ENCODE data around the gene SCN4B. TPM values are rescaled to one million over a fixed set of nuclear protein-coding genes. Genes with fewer than 3 reads are reported as not detected.
"Not testable (repeated sequence)": the region's sequence is repeated elsewhere in the genome, so short reads cannot be mapped to it uniquely, and the experiment has no call there.

The SCN4B gene
- total RNA-seq, 1 donor from 2014 or later: 0.89 TPM

DNA sequence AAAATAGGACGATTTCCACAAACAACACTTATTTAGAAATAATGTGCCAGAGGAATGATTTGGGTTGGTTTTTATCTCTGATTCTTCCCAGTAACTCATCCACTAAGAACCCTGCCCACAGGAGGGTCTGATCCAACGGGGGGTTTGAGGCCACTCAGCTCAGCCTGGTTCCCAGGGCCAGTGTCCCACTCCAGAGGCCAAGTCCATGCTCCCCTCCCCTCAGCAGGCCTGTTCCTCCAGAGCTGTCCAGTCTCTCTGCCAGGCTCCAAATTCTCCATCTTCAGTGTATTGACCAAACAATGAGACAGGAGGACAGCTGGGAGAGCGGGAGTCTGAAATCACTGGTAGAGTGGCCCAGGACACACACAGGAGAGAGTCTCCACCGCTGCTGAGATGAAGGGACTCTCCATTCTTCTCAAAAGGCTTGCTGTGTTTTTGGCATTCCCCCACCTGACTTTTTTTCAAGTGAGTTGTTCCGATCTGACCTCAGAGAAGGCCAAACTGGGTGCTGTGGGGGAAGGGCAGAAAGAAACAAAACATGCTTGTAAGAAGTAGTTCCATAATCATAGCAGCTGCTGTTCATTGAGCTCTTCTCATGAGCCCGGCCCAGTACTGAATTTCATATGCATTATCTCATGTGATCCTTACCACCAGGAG lies 41.4 kb upstream of the SCN4B start:
- H3K27me3 Mint-ChIP-seq (ENCODE audit: low read depth, unreplicated experiment): peaks cover 5% of the 10 kb centered on the region
- H3K27ac Mint-ChIP-seq (ENCODE audit: unreplicated experiment): no peak overlapping the region
- no peak for TF ChIP-seq EZH2 (IDR thresholded peaks at IDR 0.05; ENCODE audit: insufficient read depth, low read length)
- TF ChIP-seq, protein P1, sequence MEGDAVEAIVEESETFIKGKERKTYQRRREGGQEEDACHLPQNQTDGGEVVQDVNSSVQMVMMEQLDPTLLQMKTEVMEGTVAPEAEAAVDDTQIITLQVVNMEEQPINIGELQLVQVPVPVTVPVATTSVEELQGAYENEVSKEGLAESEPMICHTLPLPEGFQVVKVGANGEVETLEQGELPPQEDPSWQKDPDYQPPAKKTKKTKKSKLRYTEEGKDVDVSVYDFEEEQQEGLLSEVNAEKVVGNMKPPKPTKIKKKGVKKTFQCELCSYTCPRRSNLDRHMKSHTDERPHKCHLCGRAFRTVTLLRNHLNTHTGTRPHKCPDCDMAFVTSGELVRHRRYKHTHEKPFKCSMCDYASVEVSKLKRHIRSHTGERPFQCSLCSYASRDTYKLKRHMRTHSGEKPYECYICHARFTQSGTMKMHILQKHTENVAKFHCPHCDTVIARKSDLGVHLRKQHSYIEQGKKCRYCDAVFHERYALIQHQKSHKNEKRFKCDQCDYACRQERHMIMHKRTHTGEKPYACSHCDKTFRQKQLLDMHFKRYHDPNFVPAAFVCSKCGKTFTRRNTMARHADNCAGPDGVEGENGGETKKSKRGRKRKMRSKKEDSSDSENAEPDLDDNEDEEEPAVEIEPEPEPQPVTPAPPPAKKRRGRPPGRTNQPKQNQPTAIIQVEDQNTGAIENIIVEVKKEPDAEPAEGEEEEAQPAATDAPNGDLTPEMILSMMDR (IDR thresholded peaks at IDR 0.05; ENCODE audit: insufficient read depth, low read depth, low read length): no peak
- Histone ChIP-seq H3K4me3 (ENCODE audit: insufficient read depth, low read depth, low read length) (no peak overlapping the region), H3K9me3 (ENCODE audit: insufficient read depth, low read depth, low read length) (no peaks in the 10 kb centered on the region), H3K4me1 (ENCODE audit: insufficient read depth, low read length) (no peaks in the 10 kb centered on the region), H3K27ac (ENCODE audit: low read depth, low read length) (no peak overlapping the region), H3K27me3 (ENCODE audit: insufficient read depth, low read length) (no peaks in the 10 kb centered on the region), H3K4me2 (ENCODE audit: low read length) (no peak overlapping the region), H3K36me3 (ENCODE audit: insufficient read depth, low read length) (no peaks in the 10 kb centered on the region), H4K20me1 (ENCODE audit: insufficient read depth, low read length) (no peaks in the 10 kb centered on the region), H3K9ac (ENCODE audit: low read length) (no peak overlapping the region), H3K79me2 (ENCODE audit: insufficient read depth, low read length) (no peaks in the 10 kb centered on the region), H2AFZ (ENCODE audit: low read depth, low read length) (no peak overlapping the region)
- no peak for DNase-seq (ENCODE audit: low read depth)
- no peak overlapping the region for H3K4me3 Mint-ChIP-seq (ENCODE audit: unreplicated experiment)
- FAIRE-seq: no peak
- H3K9me3 Mint-ChIP-seq (ENCODE audit: unreplicated experiment): peaks cover 3% of the 10 kb centered on the region
- H3K4me1 Mint-ChIP-seq (ENCODE audit: low read depth, unreplicated experiment): peaks cover 13% of the 10 kb centered on the region
- H3K36me3 Mint-ChIP-seq (ENCODE audit: low read depth, unreplicated experiment): no peaks in the 10 kb centered on the region

DNA sequence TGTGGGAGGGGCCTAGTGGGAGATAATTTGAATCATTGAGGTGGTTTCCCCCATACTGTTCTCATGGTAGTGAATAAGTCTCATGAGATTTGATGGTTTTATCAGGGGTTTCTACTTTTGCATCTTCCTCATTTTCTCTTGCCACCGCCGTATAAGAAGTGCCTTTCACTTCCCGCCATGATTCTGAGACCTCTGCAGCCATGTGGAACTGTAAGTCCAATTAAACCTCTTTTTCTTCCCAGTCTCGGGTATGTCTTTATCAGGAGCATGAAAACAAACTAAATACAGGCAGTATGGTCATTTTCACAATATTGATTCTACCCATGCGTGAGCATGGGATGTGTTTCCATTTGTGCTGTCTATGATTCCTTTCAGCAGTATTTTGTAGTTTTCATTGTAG lies 40.2 kb upstream of the SCN4B start:
- H3K4me2 ChIP-seq (ENCODE audit: low read length); H3K27ac Mint-ChIP-seq (ENCODE audit: unreplicated experiment); H2AFZ ChIP-seq (ENCODE audit: low read depth, low read length); H3K79me2 ChIP-seq (ENCODE audit: insufficient read depth, low read length); H3K36me3 ChIP-seq (ENCODE audit: insufficient read depth, low read length); H3K27ac ChIP-seq (ENCODE audit: low read depth, low read length); H3K27me3 Mint-ChIP-seq (ENCODE audit: low read depth, unreplicated experiment); H3K9me3 Mint-ChIP-seq (ENCODE audit: unreplicated experiment); H3K27me3 ChIP-seq (ENCODE audit: insufficient read depth, low read length); FAIRE-seq; H4K20me1 ChIP-seq (ENCODE audit: insufficient read depth, low read length); H3K9ac ChIP-seq (ENCODE audit: low read length); H3K36me3 Mint-ChIP-seq (ENCODE audit: low read depth, unreplicated experiment); H3K4me3 Mint-ChIP-seq (ENCODE audit: unreplicated experiment); H3K4me3 ChIP-seq (ENCODE audit: insufficient read depth, low read depth, low read length); H3K4me1 ChIP-seq (ENCODE audit: insufficient read depth, low read length); DNase-seq (ENCODE audit: low read depth); H3K9me3 ChIP-seq (ENCODE audit: insufficient read depth, low read depth, low read length): not testable (repeated sequence)
- peaks cover 13% of the 10 kb centered on the region for H3K4me1 Mint-ChIP-seq (ENCODE audit: low read depth, unreplicated experiment)

DNA sequence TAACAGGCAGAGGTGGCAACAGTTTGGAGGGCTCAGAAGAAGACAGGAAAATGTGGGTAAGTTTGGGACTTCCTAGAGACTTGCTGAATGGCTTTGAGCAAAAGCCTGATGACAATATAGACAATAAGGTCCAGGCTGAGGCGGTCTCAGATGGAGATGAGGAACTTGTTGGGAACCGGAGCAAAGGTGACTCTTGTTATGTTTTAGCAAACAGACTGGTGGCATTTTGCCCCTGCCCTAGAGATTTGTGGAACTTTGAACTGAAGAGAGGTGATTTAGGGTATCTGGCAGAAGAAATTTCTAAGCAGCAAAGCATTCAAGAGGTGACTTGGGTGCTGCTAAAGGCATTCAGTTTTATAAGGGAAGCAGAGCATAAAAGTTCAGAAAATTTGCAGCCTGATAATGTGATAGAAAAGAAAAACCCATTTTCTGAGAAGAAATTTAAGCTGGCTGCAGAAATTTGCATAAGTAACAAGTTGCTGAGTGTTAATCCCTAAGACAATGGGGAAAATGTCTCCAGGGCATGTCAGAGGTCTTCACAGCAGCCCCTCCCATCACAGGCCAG lies 38.4 kb upstream of the SCN4B start:
- not testable (repeated sequence) for H3K4me3 ChIP-seq (ENCODE audit: insufficient read depth, low read depth, low read length)

More for the DNA sequence above, 38.4 kb upstream of the SCN4B start:
- H3K4me1 Mint-ChIP-seq (ENCODE audit: low read depth, unreplicated experiment): peaks cover 16% of the 10 kb centered on the region
- not testable (repeated sequence) for H4K20me1 ChIP-seq (ENCODE audit: insufficient read depth, low read length); H3K27ac Mint-ChIP-seq (ENCODE audit: unreplicated experiment); H3K4me1 ChIP-seq (ENCODE audit: insufficient read depth, low read length); H3K36me3 ChIP-seq (ENCODE audit: insufficient read depth, low read length); H3K36me3 Mint-ChIP-seq (ENCODE audit: low read depth, unreplicated experiment); H3K79me2 ChIP-seq (ENCODE audit: insufficient read depth, low read length); H3K4me3 Mint-ChIP-seq (ENCODE audit: unreplicated experiment); H2AFZ ChIP-seq (ENCODE audit: low read depth, low read length); H3K27ac ChIP-seq (ENCODE audit: low read depth, low read length); H3K9ac ChIP-seq (ENCODE audit: low read length); DNase-seq (ENCODE audit: low read depth); FAIRE-seq; H3K27me3 ChIP-seq (ENCODE audit: insufficient read depth, low read length); H3K9me3 ChIP-seq (ENCODE audit: insufficient read depth, low read depth, low read length); H3K4me2 ChIP-seq (ENCODE audit: low read length); H3K9me3 Mint-ChIP-seq (ENCODE audit: unreplicated experiment)
- peaks cover 18% of the 10 kb centered on the region for H3K27me3 Mint-ChIP-seq (ENCODE audit: low read depth, unreplicated experiment)
